HG03457 (cell line): ENCODE data around the gene PYGM.

ENCODE experiments used
- ATAC-seq: cut with Tn5 transposase; IDR thresholded peaks from one replicate; pipeline ENCODE4 v1.9.1; 2021; ENCODE audit warnings: moderate number of reproducible peaks; ENCODE audit not compliant: unreplicated experiment

PYGM gene

DNA sequence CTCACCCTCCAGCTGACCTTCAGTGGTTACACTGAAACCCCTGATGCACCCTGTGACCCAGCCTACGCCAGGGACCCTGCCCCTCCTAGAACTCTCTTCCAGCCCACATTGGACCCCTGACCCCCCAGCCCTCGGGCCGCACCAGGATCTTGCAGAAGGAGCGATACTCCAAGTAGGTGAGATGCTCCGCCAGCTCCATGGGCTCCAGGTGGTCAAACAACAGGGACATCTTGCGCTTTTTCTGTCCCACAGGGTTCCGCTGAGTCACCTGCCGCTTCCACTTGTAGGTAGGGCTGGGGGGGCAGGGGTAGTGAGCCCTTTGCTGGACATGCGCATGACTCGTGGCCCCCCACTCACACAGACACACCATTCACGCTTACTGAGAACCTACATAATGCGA, 19.9 kb downstream of the PYGM start:
- ATAC-seq = no peak

DNA sequence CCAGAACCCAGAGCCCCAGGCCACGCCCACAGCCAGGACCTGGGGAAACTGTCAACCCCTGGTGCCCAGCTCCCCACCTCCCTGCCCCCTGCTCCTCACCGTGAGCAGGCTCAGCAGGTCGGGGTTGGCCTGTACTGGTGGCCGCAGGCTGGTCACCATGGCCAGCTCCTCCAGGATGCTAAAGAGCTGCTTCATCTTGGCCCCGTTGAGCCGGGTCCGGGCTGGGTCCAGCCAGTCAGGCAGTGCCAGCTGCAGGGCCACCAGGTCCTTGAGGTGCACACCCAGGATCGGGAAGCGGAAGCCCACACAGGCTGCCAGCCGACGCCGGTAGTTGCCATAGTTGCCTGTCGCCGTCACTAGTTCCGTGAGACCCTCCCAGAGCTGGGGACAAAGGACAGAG, 23.1 kb downstream of the PYGM start:
- no peak for ATAC-seq

DNA sequence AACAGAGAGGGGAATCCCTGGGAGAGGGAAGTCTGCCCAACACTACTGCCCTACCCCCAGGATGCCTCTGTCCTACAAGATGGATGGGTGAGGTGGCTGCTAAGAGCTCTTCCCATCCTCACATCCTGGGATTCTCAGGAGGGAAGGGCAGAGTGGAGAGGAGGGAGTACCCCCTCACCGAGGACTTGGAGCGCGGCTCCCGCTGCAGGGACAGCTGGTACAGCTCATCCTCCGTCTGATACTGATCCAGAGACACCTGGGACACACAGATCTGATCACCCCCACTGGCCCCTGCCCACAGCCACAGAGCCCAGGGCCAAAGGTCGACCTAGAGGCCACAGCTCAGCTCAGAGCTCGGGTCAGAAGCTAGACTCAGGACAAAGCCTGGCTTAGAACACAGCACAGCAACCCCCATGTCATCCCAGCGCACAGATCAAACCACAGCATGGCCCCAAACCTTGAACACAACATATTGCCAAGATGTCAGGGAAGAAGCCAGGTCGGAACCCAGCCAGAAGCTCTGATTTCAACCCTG, 24.0 kb downstream of the PYGM start:
- ATAC-seq = no peak

DNA sequence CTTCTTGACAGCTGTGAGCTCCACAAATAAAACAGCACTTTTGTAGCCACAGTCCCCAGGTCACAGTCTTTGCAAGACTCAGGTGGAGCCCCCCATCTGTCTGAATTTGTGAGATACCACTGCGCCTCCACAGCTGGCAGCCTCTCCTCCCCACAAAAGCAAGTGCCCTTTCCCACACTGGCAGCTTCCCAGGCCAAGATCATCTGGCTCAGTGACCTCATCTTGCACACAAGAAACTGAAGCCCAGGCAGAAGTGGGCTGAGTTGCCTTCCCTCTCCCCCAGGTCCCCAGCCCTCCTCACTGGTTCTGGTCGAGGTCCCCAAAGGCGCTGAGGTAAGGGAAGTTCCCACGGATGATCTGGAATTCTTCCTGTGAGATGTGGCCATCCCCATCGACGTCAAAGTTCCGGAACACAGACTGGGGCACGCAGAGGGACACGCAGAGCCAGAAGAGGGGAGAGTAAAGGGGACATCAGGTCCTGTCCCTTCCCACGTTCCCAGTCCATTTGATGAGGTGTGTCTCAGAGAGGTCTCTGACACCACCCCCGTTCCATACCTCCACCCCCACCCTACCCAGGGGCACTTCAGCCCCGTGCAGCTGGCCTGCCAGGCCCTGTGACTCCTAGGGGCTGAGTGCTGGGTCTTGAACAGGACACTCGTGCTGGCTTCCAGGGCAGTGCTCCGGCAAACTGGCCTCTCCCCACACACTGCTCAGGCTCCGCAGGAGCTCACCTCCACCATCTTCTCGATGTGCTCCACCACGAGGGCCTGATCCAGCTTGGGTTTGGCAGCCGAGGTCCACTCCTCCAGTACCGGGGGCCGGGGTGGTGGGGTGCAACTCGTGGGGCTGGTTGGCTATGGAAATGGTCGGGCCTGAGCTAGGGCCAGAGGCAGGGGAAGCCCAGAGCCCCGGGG, 24.7 kb downstream of the PYGM start:
- ATAC-seq = no peak

DNA sequence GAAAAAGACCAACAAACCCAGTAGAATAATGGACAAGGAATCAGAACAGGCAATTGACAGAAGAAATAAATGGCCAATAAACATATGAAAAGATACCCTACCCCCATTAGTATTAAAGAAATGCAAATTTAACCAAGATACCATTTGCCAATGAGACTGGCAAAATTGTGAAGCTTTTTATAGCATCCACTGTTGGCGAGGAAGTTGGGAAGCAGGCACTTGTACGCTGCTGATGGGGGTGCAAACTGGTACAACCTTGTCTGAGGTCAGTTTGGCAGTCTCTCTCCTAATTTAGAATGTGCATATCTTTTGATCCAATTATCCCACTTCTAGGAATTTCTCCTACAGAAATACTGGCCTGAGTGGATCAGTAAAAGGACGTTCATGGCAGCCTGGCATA, 28.2 kb downstream of the PYGM start:
- ATAC-seq = no peak

DNA sequence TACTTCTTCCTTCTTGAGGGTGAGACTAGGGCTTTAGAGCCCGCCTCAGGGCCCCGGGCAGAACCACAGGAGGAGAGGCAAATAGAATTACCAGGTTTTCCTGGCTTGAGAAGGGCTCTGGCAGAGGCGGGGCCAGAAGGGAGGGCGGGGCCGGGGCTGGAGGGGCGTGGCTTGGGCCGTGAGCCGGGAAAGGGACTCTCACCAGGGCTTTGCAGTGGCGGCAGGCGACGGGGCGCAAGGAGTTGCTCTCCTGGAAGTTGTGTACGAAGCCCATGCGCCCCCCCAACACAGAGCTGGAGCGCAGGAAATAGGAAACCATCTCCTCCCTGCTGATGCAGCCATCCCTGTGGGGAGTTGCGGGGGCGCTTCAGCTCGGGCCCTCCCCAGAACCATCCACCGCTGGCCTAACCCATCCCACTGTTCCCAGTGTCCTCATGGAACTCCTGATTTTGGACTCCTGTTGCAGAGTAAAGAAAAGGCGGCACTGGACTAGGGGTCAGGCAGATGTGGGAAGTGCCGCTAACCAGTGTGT, 29.9 kb downstream of the PYGM start:
- no peak for ATAC-seq

DNA sequence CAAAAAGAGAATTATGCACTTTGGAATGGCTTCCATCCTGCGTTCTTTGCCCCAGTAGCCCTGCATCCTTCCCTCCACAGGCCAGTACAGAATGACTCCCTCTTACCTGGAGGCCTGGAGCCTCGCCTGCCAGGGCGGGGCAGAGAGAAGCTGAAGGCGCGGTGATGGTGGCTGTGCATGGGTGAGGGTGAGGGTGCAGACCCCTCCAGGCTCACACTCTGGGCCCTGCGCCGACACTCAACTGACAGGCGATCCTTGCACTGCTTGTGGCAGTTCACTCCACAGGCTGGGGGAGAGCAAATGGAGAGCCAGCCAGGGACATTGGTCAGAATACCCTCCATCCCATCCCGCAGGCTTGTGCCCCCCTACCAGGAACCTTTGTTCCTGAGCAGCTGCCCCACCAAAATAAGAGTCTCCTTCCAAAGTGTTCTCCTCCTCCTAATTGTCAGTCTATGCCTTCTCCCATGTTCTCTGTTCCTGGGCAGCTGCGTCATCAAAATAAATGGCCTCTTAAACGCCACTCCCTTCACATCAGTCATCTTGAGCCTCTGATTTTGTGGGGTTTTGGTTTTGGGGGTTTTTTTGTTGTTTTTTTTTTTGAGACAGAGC, 30.9 kb downstream of the PYGM start:
- no peak for ATAC-seq

DNA sequence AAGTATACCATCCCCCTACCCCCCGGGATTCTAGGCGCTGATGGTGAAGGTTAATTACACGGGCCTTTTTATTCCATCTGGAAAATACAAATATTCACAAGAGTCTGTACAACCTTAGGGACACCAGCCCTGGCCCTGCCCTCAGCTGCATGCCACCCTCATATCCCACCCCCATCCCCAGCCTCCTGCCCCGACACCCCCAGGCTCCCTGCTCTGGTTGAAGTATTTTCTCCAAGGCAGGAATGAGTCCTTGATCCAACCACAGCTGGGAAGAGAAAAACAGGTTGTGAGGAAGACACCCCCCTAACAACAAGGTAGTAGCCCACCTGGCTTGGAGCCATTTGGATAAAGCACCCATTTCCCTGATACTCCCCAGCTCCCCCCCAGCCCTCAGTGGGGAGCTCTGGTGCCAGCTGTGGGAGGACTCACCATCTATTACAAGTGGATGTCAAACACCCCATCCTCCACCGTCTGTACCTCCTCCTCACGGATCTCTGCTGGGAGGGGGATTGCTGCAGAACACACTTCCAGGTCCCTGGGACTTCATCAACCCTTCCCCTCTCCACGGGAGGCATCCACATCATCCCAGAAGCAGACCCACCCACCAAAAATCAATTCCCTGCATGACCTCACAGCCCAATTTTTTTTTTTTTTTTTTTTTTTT, 32.8 kb downstream of the PYGM start:
- no peak for ATAC-seq

DNA sequence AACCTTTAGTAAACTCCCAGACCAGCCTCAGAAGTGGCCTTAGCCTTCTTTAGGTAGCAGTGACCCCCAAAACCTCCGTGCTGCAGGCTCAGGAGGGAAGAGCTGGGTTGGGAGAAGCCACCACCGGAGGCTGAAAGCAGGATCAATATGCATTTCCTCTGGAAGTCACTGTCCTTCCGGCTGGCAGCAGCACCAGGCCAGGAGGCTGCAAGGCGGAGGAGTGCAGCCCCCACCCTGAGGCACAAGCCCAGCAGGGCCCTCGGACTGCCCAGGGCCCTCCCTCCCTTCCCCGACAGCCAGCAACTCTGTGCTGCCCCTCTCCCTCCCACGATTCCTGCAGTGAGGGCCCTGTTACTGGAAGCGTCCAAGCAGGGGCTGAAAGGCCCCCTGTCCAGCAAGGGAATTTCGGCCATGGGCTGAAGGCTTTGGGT, 33.5 kb downstream of the PYGM start:
- no peak for ATAC-seq

DNA sequence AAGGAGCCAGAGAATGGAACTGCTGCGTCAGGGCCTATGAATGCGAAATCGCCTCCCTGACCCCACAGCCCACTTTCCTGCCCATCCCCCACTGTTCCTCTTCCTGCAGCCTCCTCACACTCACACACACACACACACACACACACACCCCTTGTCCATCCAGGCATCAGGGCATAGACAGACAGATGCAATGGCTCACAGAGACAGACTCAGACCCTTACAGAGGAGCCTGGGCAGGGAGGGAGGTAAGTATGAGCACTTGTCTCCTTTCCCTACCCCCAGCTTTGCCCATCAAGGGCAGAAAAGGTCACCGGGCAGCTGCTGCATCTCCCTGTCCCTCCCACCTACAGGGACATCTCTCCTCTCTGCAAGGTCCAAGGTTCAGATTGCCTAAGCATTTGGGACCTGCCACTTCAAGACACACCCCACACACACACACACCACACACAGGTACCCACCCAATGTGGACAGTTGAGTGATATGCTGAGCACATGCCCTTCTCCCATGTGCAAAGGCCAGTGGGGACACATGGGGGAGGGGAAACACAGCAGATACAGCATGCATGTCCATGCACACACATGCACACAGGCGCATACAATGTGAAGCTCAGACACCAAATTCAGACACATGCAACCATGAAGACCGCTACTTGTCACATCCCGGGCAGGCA, 34.8 kb downstream of the PYGM start:
- ATAC-seq = no peak

DNA sequence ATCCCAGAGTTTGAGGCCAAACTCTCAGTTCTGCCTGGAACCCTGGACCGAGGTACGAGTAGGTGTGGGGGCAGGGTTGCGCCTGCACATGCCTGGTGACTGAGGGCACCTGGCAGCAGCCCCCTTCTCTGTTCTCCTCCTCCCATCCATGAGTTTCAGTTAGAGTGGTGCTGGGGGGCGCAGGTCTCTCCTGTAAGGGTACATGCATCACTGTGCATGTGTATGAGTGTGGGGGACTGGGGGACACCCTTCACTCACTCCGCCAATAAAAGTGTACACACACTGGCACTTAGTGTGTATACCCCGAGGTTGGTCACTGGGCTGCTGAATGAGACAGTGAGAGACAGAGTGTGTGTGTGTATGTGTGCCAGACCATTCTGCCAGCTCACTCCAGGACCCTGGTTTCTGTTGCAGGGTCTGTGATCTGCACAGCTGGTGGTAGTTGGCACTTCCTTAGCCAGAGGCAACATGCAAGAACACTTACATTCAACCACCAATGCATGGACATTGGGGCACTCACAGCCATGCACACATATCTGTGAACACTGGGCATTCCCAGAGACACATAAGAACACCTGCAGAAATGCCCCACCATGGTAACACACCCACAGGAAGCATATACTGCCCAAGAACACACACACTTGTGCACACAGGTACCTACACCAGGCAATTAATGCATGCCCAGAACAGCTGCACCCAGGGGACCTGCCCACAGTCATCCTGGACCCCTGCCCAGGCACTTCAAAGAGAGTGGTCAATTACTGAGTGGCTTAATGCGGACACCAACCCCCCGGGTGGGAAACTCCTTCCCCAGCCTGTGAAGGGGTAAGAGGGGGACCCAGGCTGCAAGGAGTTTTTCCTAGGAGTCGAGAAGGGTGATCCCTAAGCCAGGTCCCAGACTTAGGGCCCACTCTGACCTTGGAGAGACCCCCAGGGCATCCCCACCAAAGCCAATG, 35.6 kb downstream of the PYGM start:
- ATAC-seq = no peak

DNA sequence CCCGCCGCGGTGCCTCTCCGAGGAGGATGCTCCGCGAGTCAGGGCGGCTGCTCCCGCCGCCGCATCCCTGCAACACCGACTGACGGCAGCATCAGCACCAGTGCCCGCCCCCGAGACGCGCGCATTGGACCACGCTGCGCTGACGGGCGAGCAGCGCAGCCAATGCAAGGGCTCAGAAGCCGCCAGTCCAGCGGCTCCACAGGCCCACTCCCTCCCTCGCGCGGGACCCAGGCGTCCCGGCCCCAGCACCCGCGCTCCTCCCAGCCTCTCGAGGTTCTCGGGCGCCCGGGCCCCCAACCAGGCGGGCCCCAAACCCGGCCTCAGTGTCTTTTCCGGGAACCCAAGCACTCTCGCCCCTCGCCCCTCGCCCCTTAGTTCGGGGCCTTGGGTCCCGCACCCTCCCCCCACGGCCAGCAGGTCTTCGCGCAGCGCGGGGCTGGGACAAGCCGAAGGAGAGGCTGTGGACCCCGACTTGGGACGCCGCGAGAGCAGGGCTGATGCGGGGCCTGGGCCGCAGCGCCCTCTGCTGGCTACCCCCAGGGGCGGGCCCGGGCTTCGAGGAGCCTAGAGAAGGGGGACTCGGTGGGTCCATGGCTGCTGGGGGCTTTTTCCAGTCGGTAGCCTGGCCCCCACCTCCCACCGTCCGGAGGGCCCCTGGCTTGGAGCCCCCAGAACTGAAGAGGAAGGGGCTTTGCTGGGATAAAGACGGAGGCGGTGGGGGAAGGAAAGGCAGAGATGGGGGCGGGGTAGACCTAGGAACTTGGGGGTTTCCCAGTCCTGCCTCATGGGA, 36.5 kb downstream of the PYGM start, which contains the start of gene NRXN2:
Gene NRXN2, minus strand, starts transcription at position 81 of the 790 bp plus-strand sequence. CDS start 9,498 bp downstream, outside the sequence.
- peak; percentile 70 for ATAC-seq

DNA sequence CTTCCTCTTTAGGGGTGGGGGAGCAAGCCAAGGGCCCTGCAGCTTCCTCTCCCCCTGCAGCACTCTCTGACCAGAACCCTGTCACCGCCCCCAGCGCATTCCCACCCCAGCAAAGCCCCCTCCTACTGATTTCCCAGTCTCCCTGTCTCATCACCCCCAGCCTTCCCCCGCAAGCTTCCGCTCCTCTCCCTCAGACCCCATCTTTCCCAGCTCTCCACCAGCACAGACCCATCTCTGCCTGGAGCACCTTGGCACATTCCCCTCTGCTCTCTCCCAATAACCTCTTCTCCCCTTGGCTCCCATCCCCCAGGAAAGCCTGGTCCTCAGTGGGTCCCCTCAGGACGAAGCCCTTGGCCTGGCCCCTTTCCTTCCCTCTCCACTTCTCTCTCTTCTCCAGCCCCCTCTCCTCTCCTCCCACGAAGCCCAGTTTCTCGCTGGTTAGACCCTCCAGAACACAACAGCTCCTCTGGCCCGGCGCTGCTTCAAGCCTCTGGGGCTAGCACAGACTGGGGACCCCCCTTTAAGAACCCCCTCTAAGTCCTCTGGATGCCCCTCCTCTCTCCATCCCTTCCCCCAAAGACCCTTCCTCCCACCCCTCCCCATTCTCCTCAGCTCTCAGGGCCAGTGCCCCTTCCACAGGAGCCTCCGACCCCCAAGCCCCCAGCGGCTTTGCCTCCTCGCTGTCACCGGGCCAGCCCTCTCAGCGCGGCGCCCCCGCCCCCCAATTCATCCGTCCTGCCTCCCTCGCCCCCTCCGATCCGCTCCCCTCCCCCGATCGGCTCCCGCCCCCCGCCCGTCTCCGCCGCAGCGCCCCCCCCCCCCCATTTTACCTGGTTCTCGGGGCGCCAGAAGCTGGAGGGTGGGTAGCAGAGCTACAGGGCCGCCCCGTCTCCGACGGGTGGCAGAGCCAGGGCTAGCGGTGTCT, 37.4 kb downstream of the PYGM start:
- ATAC-seq = no peak

DNA sequence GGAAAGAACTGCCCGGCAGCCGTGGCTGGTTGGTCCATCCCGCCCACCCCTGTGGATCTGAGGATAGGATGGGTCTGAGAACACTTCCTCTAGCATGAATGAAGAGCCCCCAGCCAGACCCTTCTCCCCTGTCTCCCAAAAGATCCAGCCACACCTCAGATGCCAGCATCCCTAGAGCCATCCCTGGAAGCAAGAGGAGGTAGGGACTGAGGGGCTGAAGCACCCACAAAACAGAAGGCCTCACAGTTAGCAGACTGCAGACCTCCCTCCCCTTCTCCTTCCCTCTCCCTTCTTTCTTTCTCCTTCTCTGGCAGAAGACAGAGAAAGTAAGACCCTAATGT, 38.4 kb downstream of the PYGM start:
- no peak for ATAC-seq

DNA sequence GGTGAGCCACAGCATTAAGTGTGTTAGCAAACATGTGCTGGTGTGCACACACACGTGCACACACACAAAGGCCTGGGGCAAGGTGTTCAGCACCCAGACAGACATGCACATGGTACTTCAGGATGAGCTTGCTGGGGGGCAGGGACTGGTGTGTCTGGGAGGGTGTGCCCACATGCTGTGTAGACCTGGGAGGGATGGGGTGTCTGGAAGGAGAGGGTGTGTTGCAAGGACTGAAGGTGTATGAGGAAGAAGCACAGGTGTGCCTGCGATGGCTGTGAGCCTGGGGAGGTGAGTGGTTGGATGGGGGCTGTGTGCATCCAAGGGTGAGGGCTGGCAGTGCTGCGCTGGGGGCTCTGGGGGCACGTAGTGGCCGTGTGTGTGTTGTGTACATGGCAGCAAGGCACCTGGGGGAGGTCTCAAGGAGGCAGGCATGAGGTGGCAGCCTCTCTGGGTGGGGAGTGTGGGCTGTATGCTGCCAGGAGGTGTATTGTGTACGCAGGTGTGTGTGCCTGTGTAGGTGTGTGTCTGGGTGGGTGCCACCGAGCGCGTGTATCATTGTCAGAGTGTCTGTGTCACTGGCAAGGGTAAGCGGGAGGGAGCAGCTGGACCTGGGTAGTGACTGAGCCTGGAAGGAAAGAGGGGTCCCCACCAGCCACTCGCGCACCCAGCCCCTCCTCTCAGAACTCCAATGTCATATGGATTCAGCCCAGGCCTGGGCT, 39.0 kb downstream of the PYGM start:
- ATAC-seq = no peak

DNA sequence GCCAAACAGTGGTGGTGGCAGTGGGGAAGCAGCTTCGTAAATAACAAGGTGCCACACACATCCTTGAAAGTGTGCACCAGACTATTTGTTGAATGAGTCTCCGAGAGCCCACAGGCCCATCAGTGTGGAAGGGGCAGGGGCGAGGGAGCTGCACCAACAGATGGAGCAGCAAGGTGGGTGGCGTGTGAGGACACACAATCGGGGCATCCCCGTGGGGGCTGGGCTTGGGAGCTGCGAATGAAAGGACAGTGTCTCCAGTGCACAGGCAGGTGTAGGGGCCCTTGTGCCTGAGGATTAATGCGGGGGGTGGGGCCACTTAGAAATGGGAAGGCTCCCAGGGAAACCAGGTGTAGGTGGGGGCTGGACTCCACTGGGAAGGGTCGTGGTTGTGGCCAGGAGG, 39.6 kb downstream of the PYGM start:
- no peak for ATAC-seq

DNA sequence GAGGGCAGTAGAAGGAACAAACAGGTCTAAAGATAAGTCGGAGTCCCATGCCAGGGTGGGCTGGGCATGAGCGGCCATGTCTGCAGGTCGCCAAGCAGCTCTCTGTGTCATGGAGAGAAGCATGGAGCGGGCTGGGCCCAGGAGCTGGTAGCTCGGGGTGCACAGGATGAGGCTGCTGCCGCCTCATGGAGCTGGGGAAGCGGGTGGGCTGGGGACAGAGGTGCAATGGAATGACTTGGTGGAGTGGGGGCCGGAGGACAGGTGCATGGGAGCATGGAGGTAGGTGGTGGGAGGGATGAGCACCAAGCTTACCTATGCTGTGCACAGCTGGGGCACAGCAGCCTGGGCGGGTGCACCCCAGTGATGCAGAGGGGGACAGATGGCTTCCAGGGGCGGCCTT, 40.4 kb downstream of the PYGM start:
- no peak for ATAC-seq
